NK-92 (cell line): ENCODE measurements around the gene NUP85.
"Not testable (repeated sequence)": the region's sequence is repeated elsewhere in the genome, so short reads cannot be mapped to it uniquely, and the experiment has no call there.

ENCODE experiments used
- DNase-seq: peaks from one replicate; lab custom pipeline; 2025; ENCODE audit not compliant: unreplicated experiment; lab: John Stamatoyannopoulos, UW

Gene NUP85

GRCh38 chr17:75240394-75241142 is 35.1 kb downstream of the NUP85 start:
- no peak for DNase-seq

- DNase-seq = no peak
These were observed 35.6 kb downstream of the NUP85 start for GRCh38 chr17:75241143-75241430.

- DNase-seq = no peak
These were observed 36.0 kb downstream of the NUP85 start for GRCh38 chr17:75241502-75241901.

GRCh38 chr17:75241996-75242460 is 36.5 kb downstream of the NUP85 start:
- DNase-seq = no peak

- no peak for DNase-seq
These were observed 37.1 kb downstream of the NUP85 start for GRCh38 chr17:75242461-75243042.

- DNase-seq = no peak
These were observed 38.8 kb downstream of the NUP85 start for GRCh38 chr17:75244133-75244866.

GRCh38 chr17:75245011-75245410 is 39.5 kb downstream of the NUP85 start:
- no peak for DNase-seq

GRCh38 chr17:75246404-75246803 is 40.9 kb downstream of the NUP85 start:
- DNase-seq = no peak

GRCh38 chr17:75249564-75249963 is 44.1 kb downstream of the NUP85 start:
- no peak for DNase-seq

- no peak for DNase-seq
These were observed 44.6 kb downstream of the NUP85 start for GRCh38 chr17:75250009-75250471.

GRCh38 chr17:75252039-75252816 is 46.7 kb downstream of the NUP85 start:
- no peak for DNase-seq

GRCh38 chr17:75255954-75256698 is 50.6 kb downstream of the NUP85 start:
- DNase-seq = not testable (repeated sequence)

- not testable (repeated sequence) for DNase-seq
These were observed 51.7 kb downstream of the NUP85 start for GRCh38 chr17:75257228-75257627.

- DNase-seq = no peak
These were observed 55.3 kb downstream of the NUP85 start for GRCh38 chr17:75260641-75261335.

- DNase-seq = peak; percentile 66
These were observed 56.0 kb downstream of the NUP85 start, which contains the start of the genes GGA3 and MRPS7 for GRCh38 chr17:75261336-75262111. GGA3 (minus strand) TSS chr17:75261606; CDS start chr17:75261587, 19 bp downstream. MRPS7 (plus strand) TSS chr17:75261879; CDS start chr17:75261901, 22 bp downstream.

GRCh38 chr17:75262112-75262606 is 56.7 kb downstream of the NUP85 start:
- no peak for DNase-seq

GRCh38 chr17:75263055-75263454 is 57.6 kb downstream of the NUP85 start:
- no peak for DNase-seq

GRCh38 chr17:75265614-75266315 is 60.3 kb downstream of the NUP85 start:
- DNase-seq = no peak
